WTC11 (cell line): ENCODE data around the gene ADAMTSL4. TPM values are rescaled to one million over a fixed set of nuclear protein-coding genes. Genes with fewer than 3 reads are reported as not detected.

Experiments used
- ATAC-seq: fragments of 200-7000 bp; cut with Tn5 transposase; 2 replicates; pipeline ENCODE4 v1.10.0; 2021; ENCODE audit warnings: mild to moderate bottlenecking, moderate library complexity
- CTCF ChIA-PET: fragments of 300-600 bp; sonication (Branson Sonifier 250); formaldehyde crosslinking; loops from one replicate; lab custom pipeline; 2021; ENCODE audit warnings: antibody characterized with exemption; lab: Charles Lee
- POLR2A ChIA-PET: fragments of 350-600 bp; sonication (Branson Sonifier 250); formaldehyde crosslinking; loops from one replicate; lab custom pipeline; 2021; ENCODE audit warnings: antibody characterized with exemption; lab: Charles Lee
- DNase-seq: peaks from one replicate; pipeline ENCODE4 v3.0.0; 2021; ENCODE audit warnings: low spot score
- H3K27ac Mint-ChIP-seq: 2 replicates; pipeline ENCODE4 v1.8.0; 2021; ENCODE audit warnings: mixed read lengths
- H3K27me3 Mint-ChIP-seq: 2 replicates; pipeline ENCODE4 v1.8.0; 2021; ENCODE audit warnings: low read depth, mild to moderate bottlenecking, moderate library complexity, mixed read lengths
- H3K36me3 Mint-ChIP-seq: 2 replicates; pipeline ENCODE4 v1.8.0; 2021; ENCODE audit warnings: mixed read lengths
- H3K4me1 Mint-ChIP-seq: 2 replicates; pipeline ENCODE4 v1.8.0; 2022; ENCODE audit warnings: mixed read lengths
- H3K4me3 Mint-ChIP-seq: 2 replicates; pipeline ENCODE4 v1.8.0; 2021; ENCODE audit warnings: mild to moderate bottlenecking, moderate library complexity, mixed read lengths
- H3K9me3 Mint-ChIP-seq: 2 replicates; pipeline ENCODE4 v1.8.0; 2021; ENCODE audit warnings: mixed read lengths
- AR ChIP-seq: fragments of 250-450 bp; sonication (Bioruptor Pico); IDR thresholded peaks from 2 replicates; pipeline ENCODE4 v1.9.0; 2021; ENCODE audit warnings: mild to moderate bottlenecking
- ARID4B ChIP-seq: sonication (generic); formaldehyde crosslinking; IDR thresholded peaks from 2 replicates; pipeline ENCODE4 v1.8.0; 2023; ENCODE audit warnings: missing genetic modification reagents, mild to moderate bottlenecking, borderline replicate concordance
- CBFB ChIP-seq: sonication (generic); formaldehyde crosslinking; IDR thresholded peaks from 2 replicates; pipeline ENCODE4 v1.8.1; 2022; ENCODE audit warnings: mild to moderate bottlenecking, low read depth, missing genetic modification reagents
- E2F4 ChIP-seq: sonication (generic); formaldehyde crosslinking; IDR thresholded peaks from 2 replicates; pipeline ENCODE4 v1.8.1; 2022; ENCODE audit warnings: low read depth, mild to moderate bottlenecking, moderate library complexity, missing genetic modification reagents, borderline replicate concordance
- ESRRA ChIP-seq: sonication (generic); formaldehyde crosslinking; IDR thresholded peaks from 2 replicates; pipeline ENCODE4 v1.8.1; 2022; ENCODE audit warnings: mild to moderate bottlenecking, missing genetic modification reagents, borderline replicate concordance
- FOXP1 ChIP-seq: sonication (generic); formaldehyde crosslinking; IDR thresholded peaks from 2 replicates; pipeline ENCODE4 v1.8.0; 2022; ENCODE audit warnings: missing genetic modification reagents, mild to moderate bottlenecking, moderate library complexity, borderline replicate concordance
- HMGXB4 ChIP-seq: sonication (generic); formaldehyde crosslinking; IDR thresholded peaks from 2 replicates; pipeline ENCODE4 v1.8.1; 2023; ENCODE audit warnings: mild to moderate bottlenecking, moderate library complexity, missing genetic modification reagents
- IRF1 ChIP-seq: sonication (generic); formaldehyde crosslinking; IDR thresholded peaks from 2 replicates; pipeline ENCODE4 v1.8.0; 2023; ENCODE audit warnings: missing genetic modification reagents
- ZNF121 ChIP-seq: sonication (generic); formaldehyde crosslinking; IDR thresholded peaks from 2 replicates; pipeline ENCODE4 v1.8.0; 2023; ENCODE audit warnings: missing genetic modification reagents
- ZNF232 ChIP-seq: sonication (generic); formaldehyde crosslinking; IDR thresholded peaks from 2 replicates; pipeline ENCODE4 v1.8.0; 2022; ENCODE audit warnings: mild to moderate bottlenecking, missing genetic modification reagents
- ZNF416 ChIP-seq: fragments of 250-450 bp; sonication (Bioruptor Pico); IDR thresholded peaks from 2 replicates; pipeline ENCODE4 v1.9.0; 2021; ENCODE audit warnings: mild to moderate bottlenecking, inconsistent platforms
- total RNA-seq: library from RNA; stranded (reverse); gene quantifications from 3 replicates; pipeline ENCODE4 v1.2.3, GENCODE V29; 2021

Gene ADAMTSL4
- total RNA-seq, 1 experiment from 2014 or later: 6.6 TPM

- peak overlapping the region; percentile 36; the same call in 1 of the 2 replicates for H3K27ac Mint-ChIP-seq
- H3K27me3 Mint-ChIP-seq: no peaks in the 10 kb centered on the region
- ATAC-seq (no peak), DNase-seq (no peak)
- H3K36me3 Mint-ChIP-seq: no peaks in the 10 kb centered on the region
- ChIA-PET CTCF (interaction anchor here (0.5 to 8.6 kb wide), 27 partner anchors 9 to 628 kb away, joined by 3 to 144 read pairs (median 4); partner anchors contain the start of genes ADAMTSL4, CA14, ENSA and FALEC), POLR2A (interaction anchor here (1.0 to 1.8 kb wide), 6 partner anchors 12 to 92 kb away, joined by 3 to 7 read pairs (median 6); partner anchors contain the start of genes ADAMTSL4, ENSA and FALEC)
- no peaks in the 10 kb centered on the region for H3K9me3 Mint-ChIP-seq
- no peak overlapping the region for H3K4me3 Mint-ChIP-seq
- H3K4me1 Mint-ChIP-seq: peaks cover 19% of the 10 kb centered on the region
- no peak for TF ChIP-seq ARID4B
- no peak for TF ChIP-seq CBFB (CRISPR knock-in tag)
- no peak for TF ChIP-seq IRF1 (CRISPR knock-in tag)
- no peak for TF ChIP-seq AR
- TF ChIP-seq ESRRA (CRISPR knock-in tag): no peak
- no peak for TF ChIP-seq E2F4 (CRISPR knock-in tag)
- no peak for TF ChIP-seq ZNF121
These were observed 12.1 kb upstream of the ADAMTSL4 start for GRCh38 chr1:150536836-150537731.

GRCh38 chr1:150537732-150538684 is 11.2 kb upstream of the ADAMTSL4 start:
- Mint-ChIP-seq H3K27me3 (no peaks in the 10 kb centered on the region), H3K27ac (peak overlapping the region; percentile 90)
- peak; percentile 76 for DNase-seq
- 0 out of 2 replicates have a peak, but pooled peaks have one; percentile 51 for TF ChIP-seq ZNF416
- peak; percentile 25; the same call in 1 of the 2 replicates for TF ChIP-seq FOXP1
- peak; percentile 95 for TF ChIP-seq ZNF121
- TF ChIP-seq ZNF232 (CRISPR knock-in tag): no peak
- TF ChIP-seq HMGXB4: 0 out of 2 replicates have a peak, but pooled peaks have one; percentile 41
- TF ChIP-seq, all 79 proteins: peak for 4
- ChIA-PET POLR2A (interaction anchor here (1.0 to 1.8 kb wide), 6 partner anchors 11 to 91 kb away, joined by 3 to 7 read pairs (median 6); partner anchors contain the start of genes ADAMTSL4, ENSA and FALEC), CTCF (interaction anchor here (0.6 to 8.6 kb wide), 34 partner anchors 8 to 628 kb away, joined by 3 to 144 read pairs (median 4); partner anchors contain the start of genes ADAMTSL4, CA14, ENSA and FALEC)
- ATAC-seq: peak; percentile 85
- Mint-ChIP-seq H3K36me3 (no peaks in the 10 kb centered on the region), H3K4me1 (peaks cover 17% of the 10 kb centered on the region), H3K4me3 (no peak overlapping the region), H3K9me3 (no peaks in the 10 kb centered on the region)
